HEK293T (cell line): Measurements from ENCODE around the gene TTC9C.

ENCODE experiments used
- ARNT ChIP-seq: fragments of 450-650 bp; IDR thresholded peaks from 2 replicates; pipeline ENCODE4 v1.6.1; 2017; ENCODE audit warnings: mild to moderate bottlenecking
- BHLHE40 ChIP-seq: fragments of 450-650 bp; IDR thresholded peaks from 2 replicates; pipeline ENCODE4 v1.6.1; 2016; ENCODE audit warnings: mild to moderate bottlenecking, moderate library complexity, borderline replicate concordance
- CTBP1 ChIP-seq: fragments of 450-650 bp; IDR thresholded peaks from 2 replicates; pipeline ENCODE4 v1.6.1; 2016; ENCODE audit warnings: borderline replicate concordance
- ELF4 ChIP-seq: fragments of 450-650 bp; IDR thresholded peaks from 2 replicates; pipeline ENCODE4 v1.6.1; 2017; ENCODE audit warnings: antibody characterized with exemption
- FOXA1 ChIP-seq: fragments of 450-650 bp; IDR thresholded peaks from 2 replicates; pipeline ENCODE4 v1.6.1; 2016; ENCODE audit warnings: mild to moderate bottlenecking
- FOXM1 ChIP-seq: fragments of 450-650 bp; IDR thresholded peaks from 2 replicates; pipeline ENCODE4 v1.6.1; 2017; ENCODE audit warnings: mild to moderate bottlenecking, borderline replicate concordance
- LEF1 ChIP-seq: fragments of 450-650 bp; IDR thresholded peaks from 2 replicates; pipeline ENCODE4 v1.6.1; 2017; ENCODE audit warnings: mild to moderate bottlenecking, borderline replicate concordance
- NFRKB ChIP-seq: fragments of 450-650 bp; IDR thresholded peaks from 2 replicates; pipeline ENCODE4 v1.6.1; 2016; ENCODE audit warnings: mild to moderate bottlenecking, moderate library complexity
- SP1 ChIP-seq: fragments of 450-650 bp; IDR thresholded peaks from 2 replicates; pipeline ENCODE4 v1.6.1; 2017
- SUZ12 ChIP-seq: fragments of 450-650 bp; IDR thresholded peaks from 2 replicates; pipeline ENCODE4 v1.6.1; 2016; ENCODE audit warnings: mild to moderate bottlenecking
- TARDBP ChIP-seq: fragments of 450-650 bp; IDR thresholded peaks from 2 replicates; pipeline ENCODE4 v1.6.1; 2016
- ZNF384 ChIP-seq: fragments of 450-650 bp; IDR thresholded peaks from 2 replicates; pipeline ENCODE4 v1.6.1; 2016

DNA sequence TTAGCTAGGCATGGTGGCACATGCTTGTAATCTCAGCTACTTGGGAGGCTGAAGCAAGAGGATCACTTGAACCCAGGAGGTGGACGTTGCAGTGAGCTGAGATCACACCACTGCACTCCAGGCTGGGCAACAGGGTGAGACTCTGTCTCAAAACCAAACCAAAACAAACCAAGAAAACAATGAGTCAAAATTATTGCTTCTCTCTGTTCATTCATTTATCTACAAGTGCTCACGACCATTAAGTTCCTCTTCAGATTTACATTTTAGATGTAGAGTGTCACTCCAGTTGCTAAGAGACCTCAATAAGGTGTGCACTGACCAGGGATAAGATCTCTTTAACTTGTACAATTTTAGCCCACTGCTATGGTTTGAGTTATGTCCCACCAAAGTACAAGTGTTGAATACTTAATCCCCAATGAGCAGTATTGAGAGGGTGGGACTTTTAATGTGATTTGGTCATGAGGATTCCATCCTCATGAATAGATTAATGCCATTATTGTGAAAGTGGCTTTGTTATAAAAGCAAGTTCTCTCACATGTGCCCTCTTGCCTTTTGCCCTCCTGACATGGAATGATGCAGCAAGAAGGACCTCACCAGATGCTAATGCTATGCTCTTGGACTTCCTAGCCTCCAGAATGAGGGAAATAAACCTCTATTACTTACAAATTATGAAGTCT lies 8.8 kb upstream of the TTC9C start:
- TF ChIP-seq SP1 = no peak
- no peak for TF ChIP-seq FOXM1
- TF ChIP-seq CTBP1 = no peak
- no peak for TF ChIP-seq SUZ12
- TF ChIP-seq ELF4 = no peak
- no peak for TF ChIP-seq FOXA1
- no peak for TF ChIP-seq NFRKB
- TF ChIP-seq TARDBP = no peak
- TF ChIP-seq LEF1 = no peak
- no peak for TF ChIP-seq BHLHE40
- TF ChIP-seq ARNT = no peak
- no peak for TF ChIP-seq ZNF384
